ENCODE measurements around the gene THSD7B.

THSD7B gene

DNA sequence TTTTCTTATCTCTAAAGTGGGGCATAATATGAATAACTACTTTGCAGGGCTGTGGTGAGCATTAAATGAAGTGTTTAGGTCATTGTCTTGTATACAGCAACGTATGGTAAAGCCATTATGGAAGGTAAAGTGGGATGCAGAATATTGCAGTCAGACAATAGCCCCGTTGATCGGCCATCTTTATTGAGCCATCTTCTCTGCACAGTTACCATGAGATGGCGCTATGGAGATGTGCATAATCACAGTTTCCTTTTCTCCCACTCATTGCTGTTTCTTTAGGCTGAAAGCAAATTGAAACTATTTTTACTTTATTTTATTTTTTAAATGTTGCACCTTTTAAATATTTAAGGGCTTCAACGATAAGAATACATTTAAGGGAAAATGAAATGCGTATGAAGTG is 108.9 kb downstream of the THSD7B start:
- TF ChIP-seq CEBPB (IDR thresholded peaks at IDR 0.05) (no peak), NFIC (IDR thresholded peaks at IDR 0.05) (no peak), RAD21 (IDR thresholded peaks at IDR 0.05; ENCODE audit: low read depth) (peak; percentile 68), YY1 (IDR thresholded peaks at IDR 0.05; ENCODE audit: low read depth) (peak; percentile 82), TEAD4 (IDR thresholded peaks at IDR 0.05) (no peak)
- TF ChIP-seq, protein P1, sequence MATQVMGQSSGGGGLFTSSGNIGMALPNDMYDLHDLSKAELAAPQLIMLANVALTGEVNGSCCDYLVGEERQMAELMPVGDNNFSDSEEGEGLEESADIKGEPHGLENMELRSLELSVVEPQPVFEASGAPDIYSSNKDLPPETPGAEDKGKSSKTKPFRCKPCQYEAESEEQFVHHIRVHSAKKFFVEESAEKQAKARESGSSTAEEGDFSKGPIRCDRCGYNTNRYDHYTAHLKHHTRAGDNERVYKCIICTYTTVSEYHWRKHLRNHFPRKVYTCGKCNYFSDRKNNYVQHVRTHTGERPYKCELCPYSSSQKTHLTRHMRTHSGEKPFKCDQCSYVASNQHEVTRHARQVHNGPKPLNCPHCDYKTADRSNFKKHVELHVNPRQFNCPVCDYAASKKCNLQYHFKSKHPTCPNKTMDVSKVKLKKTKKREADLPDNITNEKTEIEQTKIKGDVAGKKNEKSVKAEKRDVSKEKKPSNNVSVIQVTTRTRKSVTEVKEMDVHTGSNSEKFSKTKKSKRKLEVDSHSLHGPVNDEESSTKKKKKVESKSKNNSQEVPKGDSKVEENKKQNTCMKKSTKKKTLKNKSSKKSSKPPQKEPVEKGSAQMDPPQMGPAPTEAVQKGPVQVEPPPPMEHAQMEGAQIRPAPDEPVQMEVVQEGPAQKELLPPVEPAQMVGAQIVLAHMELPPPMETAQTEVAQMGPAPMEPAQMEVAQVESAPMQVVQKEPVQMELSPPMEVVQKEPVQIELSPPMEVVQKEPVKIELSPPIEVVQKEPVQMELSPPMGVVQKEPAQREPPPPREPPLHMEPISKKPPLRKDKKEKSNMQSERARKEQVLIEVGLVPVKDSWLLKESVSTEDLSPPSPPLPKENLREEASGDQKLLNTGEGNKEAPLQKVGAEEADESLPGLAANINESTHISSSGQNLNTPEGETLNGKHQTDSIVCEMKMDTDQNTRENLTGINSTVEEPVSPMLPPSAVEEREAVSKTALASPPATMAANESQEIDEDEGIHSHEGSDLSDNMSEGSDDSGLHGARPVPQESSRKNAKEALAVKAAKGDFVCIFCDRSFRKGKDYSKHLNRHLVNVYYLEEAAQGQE (IDR thresholded peaks at IDR 0.05; ENCODE audit: low read depth), result no peak
- TF ChIP-seq, protein P2, sequence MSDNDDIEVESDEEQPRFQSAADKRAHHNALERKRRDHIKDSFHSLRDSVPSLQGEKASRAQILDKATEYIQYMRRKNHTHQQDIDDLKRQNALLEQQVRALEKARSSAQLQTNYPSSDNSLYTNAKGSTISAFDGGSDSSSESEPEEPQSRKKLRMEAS (IDR thresholded peaks at IDR 0.05), result no peak

DNA sequence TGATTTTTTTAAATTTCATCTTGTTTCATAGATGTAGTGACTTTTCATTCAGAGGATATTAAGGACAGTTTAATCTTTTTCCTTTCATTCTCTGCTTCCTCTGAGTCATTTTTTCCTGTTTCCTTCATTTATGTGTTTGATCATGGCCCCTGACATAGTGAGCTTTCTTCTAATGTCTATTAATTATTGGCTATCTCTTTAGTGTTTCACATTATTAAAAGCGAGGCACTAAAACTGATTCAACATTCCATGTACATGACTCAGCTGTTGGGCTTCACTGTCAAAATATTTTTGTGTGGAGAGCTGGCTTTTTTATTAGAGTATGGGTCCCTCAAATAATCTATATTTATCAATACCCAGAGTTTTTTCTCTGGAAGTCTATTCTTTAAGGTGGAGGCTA is 125.8 kb downstream of the THSD7B start:
- no peak for TF ChIP-seq TCF12 (IDR thresholded peaks at IDR 0.05; ENCODE audit: low read depth)
- no peak for TF ChIP-seq TAF1 (IDR thresholded peaks at IDR 0.05; ENCODE audit: low read depth)
- TF ChIP-seq ZBTB7A (IDR thresholded peaks at IDR 0.05; ENCODE audit: low read depth), result no peak
- TF ChIP-seq, protein P1 (IDR thresholded peaks at IDR 0.05; ENCODE audit: low read depth), result no peak
- no peak for TF ChIP-seq NFIC (IDR thresholded peaks at IDR 0.05)
- no peak for TF ChIP-seq RAD21 (IDR thresholded peaks at IDR 0.05; ENCODE audit: low read depth)
- TF ChIP-seq, protein P3, sequence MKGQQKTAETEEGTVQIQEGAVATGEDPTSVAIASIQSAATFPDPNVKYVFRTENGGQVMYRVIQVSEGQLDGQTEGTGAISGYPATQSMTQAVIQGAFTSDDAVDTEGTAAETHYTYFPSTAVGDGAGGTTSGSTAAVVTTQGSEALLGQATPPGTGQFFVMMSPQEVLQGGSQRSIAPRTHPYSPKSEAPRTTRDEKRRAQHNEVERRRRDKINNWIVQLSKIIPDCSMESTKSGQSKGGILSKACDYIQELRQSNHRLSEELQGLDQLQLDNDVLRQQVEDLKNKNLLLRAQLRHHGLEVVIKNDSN (IDR thresholded peaks at IDR 0.05), result no peak
- TF ChIP-seq, protein P2 (IDR thresholded peaks at IDR 0.05), result no peak
- TF ChIP-seq FOXM1 (IDR thresholded peaks at IDR 0.05; ENCODE audit: borderline replicate concordance, low read depth), result no peak
- no peak for TF ChIP-seq TEAD4 (IDR thresholded peaks at IDR 0.05)
- no peak for TF ChIP-seq EGR1 (IDR thresholded peaks at IDR 0.05)
- no peak for TF ChIP-seq CREB1 (IDR thresholded peaks at IDR 0.05; ENCODE audit: low read depth)
- no peak for TF ChIP-seq CEBPB (IDR thresholded peaks at IDR 0.05)
- no peak for TF ChIP-seq YY1 (IDR thresholded peaks at IDR 0.05; ENCODE audit: low read depth)
- no peak for TF ChIP-seq EP300 (IDR thresholded peaks at IDR 0.05; ENCODE audit: borderline replicate concordance)

DNA sequence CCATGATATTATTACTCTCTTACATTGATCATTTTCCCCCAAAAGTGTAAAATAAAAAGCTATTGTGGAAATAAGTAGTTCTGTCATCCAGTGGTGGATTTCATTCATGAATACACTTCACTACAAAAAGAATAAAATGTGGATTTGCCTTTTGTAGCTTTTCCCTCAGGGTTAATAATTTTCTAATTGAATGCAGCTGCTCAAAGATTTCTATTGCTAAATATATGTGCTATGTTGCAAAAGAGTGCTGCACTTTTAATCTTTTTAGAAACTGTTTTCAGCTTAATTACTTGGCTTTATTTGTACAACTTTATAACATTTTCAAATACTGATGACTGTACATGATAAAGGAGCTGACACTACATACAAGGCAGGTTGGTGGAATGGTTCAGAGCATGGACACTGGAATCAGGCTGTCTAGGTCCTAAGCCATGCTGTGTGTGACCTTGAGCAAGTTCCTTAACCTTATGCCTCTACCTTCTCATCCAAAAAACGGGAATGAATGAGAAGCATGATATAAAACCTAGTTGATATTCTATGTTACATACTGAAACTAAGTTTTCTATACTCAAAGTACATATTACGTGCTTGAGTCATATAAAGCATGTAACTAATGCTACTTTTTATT is 128.8 kb downstream of the THSD7B start:
- TF ChIP-seq, protein P2 (IDR thresholded peaks at IDR 0.05), result no peak
- TF ChIP-seq CEBPB (IDR thresholded peaks at IDR 0.05), result no peak
- TF ChIP-seq TEAD4 (IDR thresholded peaks at IDR 0.05), result no peak
- TF ChIP-seq CREB1 (IDR thresholded peaks at IDR 0.05; ENCODE audit: low read depth), result no peak
- no peak for TF ChIP-seq TAF1 (IDR thresholded peaks at IDR 0.05; ENCODE audit: low read depth)
- TF ChIP-seq YY1 (IDR thresholded peaks at IDR 0.05; ENCODE audit: low read depth), result no peak
- TF ChIP-seq RAD21 (IDR thresholded peaks at IDR 0.05; ENCODE audit: low read depth), result no peak
- no peak for TF ChIP-seq NFIC (IDR thresholded peaks at IDR 0.05)
- TF ChIP-seq TCF12 (IDR thresholded peaks at IDR 0.05; ENCODE audit: low read depth), result no peak
- TF ChIP-seq, protein P3 (IDR thresholded peaks at IDR 0.05), result no peak
- TF ChIP-seq ZBTB7A (IDR thresholded peaks at IDR 0.05; ENCODE audit: low read depth), result no peak
- no peak for TF ChIP-seq EP300 (IDR thresholded peaks at IDR 0.05; ENCODE audit: borderline replicate concordance)
- TF ChIP-seq EGR1 (IDR thresholded peaks at IDR 0.05), result no peak
- no peak for TF ChIP-seq FOXM1 (IDR thresholded peaks at IDR 0.05; ENCODE audit: borderline replicate concordance, low read depth)
- TF ChIP-seq, protein P1 (IDR thresholded peaks at IDR 0.05; ENCODE audit: low read depth), result no peak

DNA sequence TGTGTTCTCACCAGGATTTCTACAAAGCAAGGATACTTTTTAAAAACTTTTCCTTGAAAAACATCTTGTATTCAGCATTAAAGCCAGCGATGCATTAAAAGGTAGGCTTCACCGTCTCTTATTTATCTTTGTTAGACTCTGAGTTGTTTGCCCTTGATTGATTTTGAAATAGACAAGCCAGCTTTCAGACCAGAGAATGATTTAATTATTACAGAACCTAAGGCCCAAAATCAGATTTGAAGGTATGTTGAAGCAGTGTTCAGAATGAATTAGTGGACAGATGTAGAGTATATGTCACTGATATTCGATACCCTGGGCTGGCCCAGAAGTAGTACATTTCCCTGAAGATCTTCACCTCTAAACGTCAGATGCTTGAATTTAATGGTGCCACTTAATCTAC is 136.4 kb downstream of the THSD7B start:
- TF ChIP-seq EP300 (IDR thresholded peaks at IDR 0.05; ENCODE audit: borderline replicate concordance), result no peak
- TF ChIP-seq YY1 (IDR thresholded peaks at IDR 0.05; ENCODE audit: low read depth), result no peak
- no peak for TF ChIP-seq CEBPB (IDR thresholded peaks at IDR 0.05)
- TF ChIP-seq CREB1 (IDR thresholded peaks at IDR 0.05; ENCODE audit: low read depth), result no peak
- TF ChIP-seq, protein P2 (IDR thresholded peaks at IDR 0.05), result no peak
- no peak for TF ChIP-seq ZBTB7A (IDR thresholded peaks at IDR 0.05; ENCODE audit: low read depth)
- TF ChIP-seq RAD21 (IDR thresholded peaks at IDR 0.05; ENCODE audit: low read depth), result no peak
